HepG2 (cell line): Measurements from ENCODE around the gene CPEB3. TPM values are rescaled to one million over a fixed set of nuclear protein-coding genes. Genes with fewer than 3 reads are reported as not detected.

ENCODE experiments used
- ATF7-NPFF ChIP-seq: sonication (generic); formaldehyde crosslinking; IDR thresholded peaks from 2 replicates; pipeline ENCODE4 v1.8.1; 2023; ENCODE audit warnings: mild to moderate bottlenecking, low read depth, missing genetic modification reagents, moderate library complexity
- GATAD1 ChIP-seq: IDR thresholded peaks from 2 replicates; pipeline ENCODE4 v1.6.1; 2016; ENCODE audit warnings: missing genetic modification reagents, missing compliant biosample characterization
- IRF2 ChIP-seq: IDR thresholded peaks from 2 replicates; pipeline ENCODE4 v1.6.1; 2018; ENCODE audit warnings: missing genetic modification reagents, missing compliant biosample characterization
- JDP2 ChIP-seq: sonication (generic); formaldehyde crosslinking; IDR thresholded peaks from 2 replicates; pipeline ENCODE4 v1.8.1; 2022; ENCODE audit warnings: missing genetic modification reagents, borderline replicate concordance
- MAFF ChIP-seq: IDR thresholded peaks from 2 replicates; pipeline ENCODE4 v1.6.1; 2011; ENCODE audit warnings: low read depth, low read length, improper control_type of control experiment
- NBN ChIP-seq: fragments of 450-650 bp; conservative IDR thresholded peaks from 2 replicates; pipeline ENCODE4 v1.6.1; 2017
- NFIB ChIP-seq: sonication (generic); formaldehyde crosslinking; IDR thresholded peaks from 2 replicates; pipeline ENCODE4 v1.9.0; 2021; ENCODE audit warnings: missing genetic modification reagents, mild to moderate bottlenecking, borderline replicate concordance
- NFKBIZ ChIP-seq: IDR thresholded peaks from 2 replicates; pipeline ENCODE4 v1.6.1; 2018; ENCODE audit warnings: missing genetic modification reagents, missing compliant biosample characterization
- RFX5 ChIP-seq: IDR thresholded peaks from 2 replicates; pipeline ENCODE4 v1.6.1; 2011; ENCODE audit warnings: low read depth, low read length, improper control_type of control experiment
- TAF15 ChIP-seq: fragments of 200-400 bp; formaldehyde crosslinking; IDR thresholded peaks from one replicate; pipeline ENCODE4 v1.6.1; 2018; ENCODE audit warnings: mild to moderate bottlenecking, low read depth, low read length; ENCODE audit not compliant: poor library complexity, severe bottlenecking
- ZBTB7A ChIP-seq: sonication (generic); formaldehyde crosslinking; IDR thresholded peaks from 2 replicates; pipeline ENCODE4 v1.8.0; 2022; ENCODE audit warnings: mild to moderate bottlenecking, missing genetic modification reagents
- ZFP36L1 ChIP-seq: sonication (generic); formaldehyde crosslinking; IDR thresholded peaks from 2 replicates; pipeline ENCODE4 v1.8.0; 2022; ENCODE audit warnings: mild to moderate bottlenecking, missing genetic modification reagents, moderate library complexity
- ZKSCAN8 ChIP-seq: IDR thresholded peaks from 2 replicates; pipeline ENCODE4 v1.6.1; 2016; ENCODE audit warnings: borderline replicate concordance, missing genetic modification reagents, missing compliant biosample characterization
- ZNF205 ChIP-seq: IDR thresholded peaks from 2 replicates; pipeline ENCODE4 v1.6.1; 2018; ENCODE audit warnings: missing biosample characterization, missing genetic modification reagents
- ZNF572 ChIP-seq: sonication (generic); formaldehyde crosslinking; IDR thresholded peaks from 2 replicates; pipeline ENCODE4 v1.5.1; 2020; ENCODE audit warnings: mild to moderate bottlenecking, missing genetic modification reagents
- ZNF773 ChIP-seq: sonication (generic); formaldehyde crosslinking; IDR thresholded peaks from 2 replicates; pipeline ENCODE4 v1.4.0; 2020; ENCODE audit warnings: missing genetic modification reagents, borderline replicate concordance
- ZNF775 ChIP-seq: sonication (generic); formaldehyde crosslinking; IDR thresholded peaks from 2 replicates; pipeline ENCODE4 v1.4.0; 2020; ENCODE audit warnings: missing genetic modification reagents, mild to moderate bottlenecking, moderate library complexity, borderline replicate concordance
- polyA plus RNA-seq, 8 experiments: library from polyadenylated mRNA; depleted of rRNA in 3 of 8; stranded (reverse) in 7 of 8; unstranded in 1 of 8; fragments of >200 nt; fragmentation: Illumina TruSeq in 4 of 8; extraction: Trizol in 4 of 8; gene quantifications; 2 replicates each; pipeline versions ENCODE4 v1.2.1 to v1.2.3, GENCODE V29; 2011 to 2016; ENCODE audit warnings: low read depth in 4 of 8, missing spikeins in 1 of 8, mixed read lengths in 1 of 8; ENCODE audit not compliant: insufficient read depth in 1 of 8
- total RNA-seq, 5 experiments: library from RNA; depleted of rRNA; stranded (reverse); fragments of >200 nt; fragmentation: Illumina TruSeq; extraction: Trizol; gene quantifications; 2 replicates each; pipeline ENCODE4 v1.2.3, GENCODE V29; 2016; ENCODE audit warnings: low read depth in 1 of 5
- TF ChIP-seq, protein P1 (sequence below): sonication (generic); formaldehyde crosslinking; IDR thresholded peaks from 2 replicates; pipeline ENCODE4 v1.4.0; 2020; ENCODE audit warnings: mild to moderate bottlenecking, missing genetic modification reagents
- TF ChIP-seq, protein P2 (sequence below): sonication (generic); formaldehyde crosslinking; IDR thresholded peaks from 2 replicates; pipeline ENCODE4 v1.4.0; 2020; ENCODE audit warnings: missing genetic modification reagents
- TF ChIP-seq, protein P3 (sequence below): sonication (generic); formaldehyde crosslinking; IDR thresholded peaks from 2 replicates; pipeline ENCODE4 v1.5.0; 2020; ENCODE audit warnings: missing genetic modification reagents
- TF ChIP-seq, protein P4 (sequence below): sonication (generic); formaldehyde crosslinking; IDR thresholded peaks from 2 replicates; pipeline ENCODE4 v1.5.1; 2020; ENCODE audit warnings: mild to moderate bottlenecking, moderate library complexity, missing genetic modification reagents
- TF ChIP-seq, protein P5 (sequence below): IDR thresholded peaks from 2 replicates; pipeline ENCODE4 v1.6.1; 2016; ENCODE audit warnings: missing biosample characterization, missing genetic modification reagents, low read depth

The CPEB3 gene
- total and polyA plus RNA-seq, 2 of the 13 experiments (the other 11 are each of a cell fraction or from before 2014, with no cell fraction given), result 0.66 to 0.70 TPM

DNA sequence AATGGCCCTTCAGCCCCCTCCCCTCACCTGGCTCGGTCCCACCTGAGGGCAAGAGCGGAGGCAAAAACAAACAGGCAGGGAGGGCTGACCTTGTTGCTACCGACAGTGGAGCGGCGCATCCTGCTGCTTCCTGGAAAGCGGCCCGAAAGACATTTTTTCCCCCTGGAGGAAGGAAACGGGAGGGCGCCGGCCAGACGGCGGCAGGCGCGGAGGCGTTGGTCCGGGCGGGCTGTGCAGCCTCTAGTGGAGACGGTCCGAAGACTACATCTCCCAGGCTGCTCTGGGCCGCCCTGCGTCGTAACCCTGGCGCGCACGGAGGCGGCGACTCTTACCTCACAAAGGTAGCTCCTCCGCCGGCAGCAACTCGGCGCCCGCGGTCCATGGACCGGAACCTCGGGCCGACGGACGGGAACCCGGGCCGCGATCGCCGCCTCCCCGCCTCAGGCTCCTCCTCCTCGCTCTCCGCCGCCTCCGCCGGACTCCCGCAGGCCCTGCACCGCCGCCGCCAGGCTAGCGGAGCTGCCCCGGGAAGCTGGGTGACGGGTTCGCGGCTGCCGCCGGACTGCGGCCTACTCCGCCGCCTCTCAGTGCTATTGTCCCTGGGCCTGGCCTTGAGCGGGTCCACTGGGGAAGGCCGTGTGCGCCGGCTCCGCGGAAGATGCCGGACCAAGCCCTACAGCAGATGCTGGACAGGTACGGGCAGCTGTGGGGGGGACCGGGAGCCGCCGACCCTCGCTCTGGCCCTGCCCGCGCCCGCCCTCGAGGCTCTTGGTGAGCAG lies at the start of gene CPEB3, which contains the start of gene MARCHF5 (continued):
- TF ChIP-seq ATF7-NPFF (CRISPR knock-in tag) (peak; percentile 73), ZNF773 (peak; percentile 92; the same call in 1 of the 2 replicates), NBN (no peak), RFX5 (no peak), ZNF572 (CRISPR knock-in tag) (peak; percentile 81; the same call in 1 of the 2 replicates), MAFF (no peak), ZFP36L1 (peak; percentile 69), ZKSCAN8 (peak; percentile 57; the same call in 1 of the 2 replicates), IRF2 (CRISPR knock-in tag) (peak; percentile 95), NFIB (CRISPR knock-in tag) (no peak), ZNF205 (CRISPR knock-in tag) (peak; percentile 68), ZBTB7A (CRISPR knock-in tag) (no peak), ZNF775 (CRISPR knock-in tag) (no peak; the same call in 1 of the 2 replicates), JDP2 (CRISPR knock-in tag) (no peak), NFKBIZ (peak; percentile 72; the same call in 1 of the 2 replicates), GATAD1 (peak; percentile 79), TAF15 (no peak)
- TF ChIP-seq, protein P1, sequence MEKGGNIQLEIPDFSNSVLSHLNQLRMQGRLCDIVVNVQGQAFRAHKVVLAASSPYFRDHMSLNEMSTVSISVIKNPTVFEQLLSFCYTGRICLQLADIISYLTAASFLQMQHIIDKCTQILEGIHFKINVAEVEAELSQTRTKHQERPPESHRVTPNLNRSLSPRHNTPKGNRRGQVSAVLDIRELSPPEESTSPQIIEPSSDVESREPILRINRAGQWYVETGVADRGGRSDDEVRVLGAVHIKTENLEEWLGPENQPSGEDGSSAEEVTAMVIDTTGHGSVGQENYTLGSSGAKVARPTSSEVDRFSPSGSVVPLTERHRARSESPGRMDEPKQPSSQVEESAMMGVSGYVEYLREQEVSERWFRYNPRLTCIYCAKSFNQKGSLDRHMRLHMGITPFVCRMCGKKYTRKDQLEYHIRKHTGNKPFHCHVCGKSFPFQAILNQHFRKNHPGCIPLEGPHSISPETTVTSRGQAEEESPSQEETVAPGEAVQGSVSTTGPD (CRISPR knock-in tag), result no peak
- TF ChIP-seq, protein P2, sequence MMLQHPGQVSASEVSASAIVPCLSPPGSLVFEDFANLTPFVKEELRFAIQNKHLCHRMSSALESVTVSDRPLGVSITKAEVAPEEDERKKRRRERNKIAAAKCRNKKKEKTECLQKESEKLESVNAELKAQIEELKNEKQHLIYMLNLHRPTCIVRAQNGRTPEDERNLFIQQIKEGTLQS, result no peak
- TF ChIP-seq, protein P3, sequence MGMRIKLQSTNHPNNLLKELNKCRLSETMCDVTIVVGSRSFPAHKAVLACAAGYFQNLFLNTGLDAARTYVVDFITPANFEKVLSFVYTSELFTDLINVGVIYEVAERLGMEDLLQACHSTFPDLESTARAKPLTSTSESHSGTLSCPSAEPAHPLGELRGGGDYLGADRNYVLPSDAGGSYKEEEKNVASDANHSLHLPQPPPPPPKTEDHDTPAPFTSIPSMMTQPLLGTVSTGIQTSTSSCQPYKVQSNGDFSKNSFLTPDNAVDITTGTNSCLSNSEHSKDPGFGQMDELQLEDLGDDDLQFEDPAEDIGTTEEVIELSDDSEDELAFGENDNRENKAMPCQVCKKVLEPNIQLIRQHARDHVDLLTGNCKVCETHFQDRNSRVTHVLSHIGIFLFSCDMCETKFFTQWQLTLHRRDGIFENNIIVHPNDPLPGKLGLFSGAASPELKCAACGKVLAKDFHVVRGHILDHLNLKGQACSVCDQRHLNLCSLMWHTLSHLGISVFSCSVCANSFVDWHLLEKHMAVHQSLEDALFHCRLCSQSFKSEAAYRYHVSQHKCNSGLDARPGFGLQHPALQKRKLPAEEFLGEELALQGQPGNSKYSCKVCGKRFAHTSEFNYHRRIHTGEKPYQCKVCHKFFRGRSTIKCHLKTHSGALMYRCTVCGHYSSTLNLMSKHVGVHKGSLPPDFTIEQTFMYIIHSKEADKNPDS (CRISPR knock-in tag), result no peak; the same call in 1 of the 2 replicates
- TF ChIP-seq, protein P4, sequence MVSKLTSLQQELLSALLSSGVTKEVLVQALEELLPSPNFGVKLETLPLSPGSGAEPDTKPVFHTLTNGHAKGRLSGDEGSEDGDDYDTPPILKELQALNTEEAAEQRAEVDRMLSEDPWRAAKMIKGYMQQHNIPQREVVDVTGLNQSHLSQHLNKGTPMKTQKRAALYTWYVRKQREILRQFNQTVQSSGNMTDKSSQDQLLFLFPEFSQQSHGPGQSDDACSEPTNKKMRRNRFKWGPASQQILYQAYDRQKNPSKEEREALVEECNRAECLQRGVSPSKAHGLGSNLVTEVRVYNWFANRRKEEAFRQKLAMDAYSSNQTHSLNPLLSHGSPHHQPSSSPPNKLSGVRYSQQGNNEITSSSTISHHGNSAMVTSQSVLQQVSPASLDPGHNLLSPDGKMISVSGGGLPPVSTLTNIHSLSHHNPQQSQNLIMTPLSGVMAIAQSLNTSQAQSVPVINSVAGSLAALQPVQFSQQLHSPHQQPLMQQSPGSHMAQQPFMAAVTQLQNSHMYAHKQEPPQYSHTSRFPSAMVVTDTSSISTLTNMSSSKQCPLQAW, result no peak
- TF ChIP-seq, protein P5, sequence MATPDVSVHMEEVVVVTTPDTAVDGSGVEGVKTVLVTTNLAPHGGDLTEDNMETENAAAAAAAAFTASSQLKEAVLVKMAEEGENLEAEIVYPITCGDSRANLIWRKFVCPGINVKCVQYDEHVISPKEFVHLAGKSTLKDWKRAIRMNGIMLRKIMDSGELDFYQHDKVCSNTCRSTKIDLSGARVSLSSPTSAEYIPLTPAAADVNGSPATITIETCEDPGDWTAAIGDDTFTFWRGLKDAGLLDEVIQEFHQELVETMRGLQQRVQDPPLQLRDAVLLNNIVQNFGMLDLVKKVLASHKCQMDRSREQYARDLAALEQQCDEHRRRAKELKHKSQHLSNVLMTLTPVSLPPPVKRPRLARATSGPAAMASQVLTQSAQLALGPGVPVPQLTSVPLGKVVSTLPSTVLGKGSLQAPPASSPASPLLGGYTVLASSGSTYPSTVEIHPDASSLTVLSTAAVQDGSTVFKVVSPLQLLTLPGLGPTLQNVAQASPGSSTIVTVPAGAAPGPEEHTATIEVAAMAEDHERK (CRISPR knock-in tag), result peak; percentile 96
